Measurements from ENCODE around the gene MLLT3.
A peak's percentile ranks its signal among the peaks of the same experiment; 100 is the strongest.

Gene MLLT3

DNA sequence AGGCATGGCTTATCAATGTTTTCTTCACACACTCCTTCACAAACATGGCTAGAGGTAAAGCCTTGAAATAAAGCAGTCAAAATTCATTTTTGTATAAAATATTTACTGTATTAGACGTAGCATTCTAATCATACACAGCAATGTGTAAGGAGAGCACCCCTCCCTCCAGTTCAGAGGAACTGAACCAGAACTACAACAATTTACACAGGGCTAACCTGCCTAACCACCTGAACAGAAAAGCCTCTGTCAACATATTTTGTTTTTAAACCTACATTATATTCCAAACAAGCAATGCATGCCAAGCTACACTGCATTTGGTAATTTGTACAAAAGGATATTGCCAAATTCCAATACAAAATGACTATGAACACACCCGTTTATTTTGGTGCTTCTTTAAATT is 41.6 kb downstream of the MLLT3 start:
- TF ChIP-seq, protein P1, sequence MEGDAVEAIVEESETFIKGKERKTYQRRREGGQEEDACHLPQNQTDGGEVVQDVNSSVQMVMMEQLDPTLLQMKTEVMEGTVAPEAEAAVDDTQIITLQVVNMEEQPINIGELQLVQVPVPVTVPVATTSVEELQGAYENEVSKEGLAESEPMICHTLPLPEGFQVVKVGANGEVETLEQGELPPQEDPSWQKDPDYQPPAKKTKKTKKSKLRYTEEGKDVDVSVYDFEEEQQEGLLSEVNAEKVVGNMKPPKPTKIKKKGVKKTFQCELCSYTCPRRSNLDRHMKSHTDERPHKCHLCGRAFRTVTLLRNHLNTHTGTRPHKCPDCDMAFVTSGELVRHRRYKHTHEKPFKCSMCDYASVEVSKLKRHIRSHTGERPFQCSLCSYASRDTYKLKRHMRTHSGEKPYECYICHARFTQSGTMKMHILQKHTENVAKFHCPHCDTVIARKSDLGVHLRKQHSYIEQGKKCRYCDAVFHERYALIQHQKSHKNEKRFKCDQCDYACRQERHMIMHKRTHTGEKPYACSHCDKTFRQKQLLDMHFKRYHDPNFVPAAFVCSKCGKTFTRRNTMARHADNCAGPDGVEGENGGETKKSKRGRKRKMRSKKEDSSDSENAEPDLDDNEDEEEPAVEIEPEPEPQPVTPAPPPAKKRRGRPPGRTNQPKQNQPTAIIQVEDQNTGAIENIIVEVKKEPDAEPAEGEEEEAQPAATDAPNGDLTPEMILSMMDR (IDR thresholded peaks at IDR 0.05; ENCODE audit: low read depth, low read length), result no peak
- no peak overlapping the region for H3K4me3 ChIP-seq (ENCODE audit: low read depth, low read length)

DNA sequence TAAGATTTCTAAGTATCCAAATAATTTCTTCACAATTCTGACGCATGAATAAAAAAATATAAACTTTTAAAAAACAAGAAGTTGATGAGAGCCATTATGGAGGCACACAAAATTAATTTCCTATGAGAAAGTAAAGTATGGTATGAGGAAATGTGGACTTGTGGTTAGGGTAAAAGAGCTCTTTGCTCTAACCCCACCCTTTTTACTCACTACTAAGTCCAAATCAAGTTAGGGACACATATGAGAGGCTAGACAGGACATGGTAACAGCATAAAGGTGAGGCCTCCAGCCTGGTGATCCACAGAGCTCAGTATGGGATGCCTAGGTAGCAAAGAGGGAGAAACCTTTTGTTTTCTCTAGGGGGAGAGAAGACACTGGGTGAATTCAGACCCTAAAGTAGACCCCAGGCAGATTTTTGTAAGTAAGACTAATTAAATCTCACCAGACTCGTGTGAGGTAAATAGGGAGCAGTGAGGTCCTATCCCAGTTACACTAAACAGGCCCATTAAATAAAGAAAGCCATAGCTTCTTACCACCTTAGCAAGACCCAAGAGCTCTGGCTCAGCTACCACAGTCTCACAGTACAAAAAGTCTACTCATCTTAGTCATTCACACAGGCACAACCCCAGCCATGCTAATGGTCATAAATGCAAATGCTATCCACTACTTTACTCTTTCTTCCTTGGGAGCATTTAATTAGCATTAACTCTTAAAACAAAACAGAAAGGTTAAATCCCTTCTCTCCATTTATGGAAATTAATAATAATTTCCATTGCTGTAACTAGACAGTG is 42.6 kb downstream of the MLLT3 start:
- no peak overlapping the region for H3K4me3 ChIP-seq (ENCODE audit: low read depth, low read length)
- TF ChIP-seq, protein P1 (IDR thresholded peaks at IDR 0.05; ENCODE audit: low read depth, low read length), result no peak

DNA sequence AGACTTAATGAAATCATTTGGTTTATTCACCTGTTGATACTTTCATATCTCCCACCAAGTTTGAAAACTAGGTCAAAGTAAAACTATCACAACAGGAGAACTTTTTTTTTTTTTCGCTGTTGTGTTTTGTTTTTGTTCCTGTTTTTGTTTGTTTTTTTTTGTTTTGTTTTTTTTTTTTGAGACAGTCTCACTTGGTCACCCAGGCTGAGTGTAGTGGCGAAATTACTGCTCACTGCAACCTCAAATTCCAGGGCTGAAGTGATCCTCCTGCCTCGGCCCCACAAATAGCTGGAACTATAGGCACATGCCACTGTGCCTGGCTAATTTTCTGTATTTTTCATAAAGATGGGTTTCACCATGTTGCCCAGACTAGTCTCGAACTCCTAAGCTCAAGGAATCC is 49.3 kb downstream of the MLLT3 start:
- TF ChIP-seq, protein P1 (IDR thresholded peaks at IDR 0.05; ENCODE audit: low read depth, low read length), result no peak
- H3K4me3 ChIP-seq (ENCODE audit: low read depth, low read length), result no peak overlapping the region

DNA sequence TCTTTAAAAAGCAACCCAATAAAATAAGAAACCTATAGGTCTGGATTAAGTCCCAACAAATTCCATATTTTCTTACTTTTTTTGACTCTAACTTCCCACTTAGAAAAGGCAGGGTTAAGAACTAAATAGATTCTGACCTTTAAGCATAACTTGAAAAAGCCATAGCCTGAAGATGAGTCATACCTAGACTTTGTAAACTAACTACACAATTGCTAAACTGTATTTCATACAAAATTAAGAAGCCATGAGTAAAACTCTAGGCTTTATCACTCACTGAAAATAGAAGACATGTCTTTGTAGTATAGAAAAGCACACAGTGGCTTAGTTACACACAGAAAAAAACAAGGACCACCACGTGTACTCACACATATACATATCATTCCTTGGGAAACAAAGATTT is 51.5 kb downstream of the MLLT3 start:
- TF ChIP-seq, protein P1 (IDR thresholded peaks at IDR 0.05; ENCODE audit: low read depth, low read length), result no peak
- peak overlapping the region; percentile 11; the same call in 1 of the 2 replicates for H3K4me3 ChIP-seq (ENCODE audit: low read depth, low read length)

DNA sequence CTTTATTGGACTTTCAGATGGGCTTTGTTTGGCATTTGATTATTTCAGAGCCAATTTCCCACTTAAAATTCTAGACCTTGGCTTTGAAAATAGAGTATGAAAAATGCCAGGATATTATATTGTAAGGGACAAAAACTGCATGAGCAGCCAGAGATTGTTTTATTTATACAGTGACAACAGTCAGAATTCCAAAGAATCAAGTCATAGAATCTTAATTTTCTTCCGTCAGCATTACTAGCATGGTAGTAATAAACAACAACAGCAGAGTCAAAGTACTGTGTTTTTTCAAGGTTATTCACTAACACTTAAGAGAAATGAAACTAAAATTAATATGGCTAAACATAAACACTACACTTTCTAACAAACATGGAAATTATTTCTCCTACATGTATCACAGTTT is 52.2 kb downstream of the MLLT3 start:
- no peak overlapping the region for H3K4me3 ChIP-seq (ENCODE audit: low read depth, low read length)
- TF ChIP-seq, protein P1 (IDR thresholded peaks at IDR 0.05; ENCODE audit: low read depth, low read length), result no peak

DNA sequence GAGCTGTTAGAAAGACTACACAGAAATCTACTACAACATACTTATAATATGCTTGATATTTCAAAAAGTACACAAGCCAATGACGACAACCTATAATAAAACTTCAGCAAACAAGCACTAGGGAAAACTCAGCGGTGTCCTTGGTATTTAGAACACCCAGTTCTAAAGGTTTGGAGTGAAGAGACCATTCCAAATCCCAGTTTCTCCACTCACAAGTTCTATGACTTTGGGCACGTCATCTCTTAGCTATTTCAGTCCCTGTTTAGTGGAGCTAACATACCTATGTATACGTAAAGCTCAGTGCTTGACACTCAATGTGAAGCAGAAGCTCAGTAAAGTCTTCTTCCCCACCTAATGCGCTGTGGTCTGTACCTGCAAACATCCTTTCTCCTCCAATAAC is 52.8 kb downstream of the MLLT3 start:
- H3K4me3 ChIP-seq (ENCODE audit: low read depth, low read length), result no peak overlapping the region
- TF ChIP-seq, protein P1 (IDR thresholded peaks at IDR 0.05; ENCODE audit: low read depth, low read length), result no peak

DNA sequence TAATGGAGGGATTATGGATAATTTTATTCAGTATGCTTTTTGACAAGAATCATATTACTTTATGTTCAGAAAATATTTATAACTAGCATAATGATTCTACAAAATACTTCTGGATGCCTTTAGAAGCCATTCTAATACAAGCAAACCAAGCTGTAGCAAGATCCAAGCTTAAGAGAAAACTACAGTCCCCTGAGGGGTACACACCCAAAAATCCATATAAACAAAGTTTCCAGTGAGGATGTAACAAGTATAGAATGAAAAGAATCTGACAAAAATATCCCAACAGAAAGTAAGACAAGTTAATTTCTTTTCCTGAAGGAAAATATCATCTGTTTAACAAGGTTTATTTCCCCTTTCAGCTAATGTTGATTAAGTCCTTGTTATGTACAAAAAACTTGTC is 53.9 kb downstream of the MLLT3 start:
- no peak overlapping the region for H3K4me3 ChIP-seq (ENCODE audit: low read depth, low read length)
- TF ChIP-seq, protein P1 (IDR thresholded peaks at IDR 0.05; ENCODE audit: low read depth, low read length), result no peak

Data from WI38 (cell line).